Activated effector memory CD4-positive, alpha-beta T cell treated with Interleukin-2 at 50 U/mL for 16 hours (primary cell): Measurements from ENCODE around the gene S100A7A.
"Not testable (repeated sequence)": the region's sequence is repeated elsewhere in the genome, so short reads cannot be mapped to it uniquely, and the experiment has no call there.

Experiments
- DNase-seq: peaks from one replicate; pipeline ENCODE4 v3.0.0-alpha.2; 2020

S100A7A gene

DNA sequence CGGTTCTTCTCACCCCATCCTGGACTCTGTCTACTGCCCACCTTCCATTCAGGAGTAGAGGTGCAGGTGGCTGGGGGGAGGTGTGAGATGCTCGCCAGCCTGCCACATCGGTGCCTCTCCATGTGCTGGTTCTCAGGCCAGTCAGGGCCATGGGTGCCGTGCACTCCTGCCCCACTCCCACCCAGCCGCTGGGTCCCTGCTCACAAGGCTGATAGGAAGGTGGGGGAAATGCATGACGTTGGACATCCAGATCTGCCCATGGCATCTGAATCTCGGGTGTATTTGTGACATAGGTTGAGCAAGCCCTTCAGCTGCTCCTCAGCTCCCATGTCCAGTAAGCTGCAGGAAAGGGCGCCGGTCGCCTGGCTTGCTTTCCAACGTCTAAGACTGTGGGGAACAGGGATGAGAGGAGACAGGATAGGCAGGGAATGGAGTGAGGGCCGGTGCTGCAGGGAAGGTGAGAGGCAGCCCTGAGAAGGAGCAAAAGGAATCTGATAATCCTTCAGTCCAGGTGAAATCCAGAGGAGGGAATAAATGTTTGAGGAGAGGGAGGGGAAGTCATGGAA lies 11.8 kb downstream of the S100A7A start:
- no peak for DNase-seq

DNA sequence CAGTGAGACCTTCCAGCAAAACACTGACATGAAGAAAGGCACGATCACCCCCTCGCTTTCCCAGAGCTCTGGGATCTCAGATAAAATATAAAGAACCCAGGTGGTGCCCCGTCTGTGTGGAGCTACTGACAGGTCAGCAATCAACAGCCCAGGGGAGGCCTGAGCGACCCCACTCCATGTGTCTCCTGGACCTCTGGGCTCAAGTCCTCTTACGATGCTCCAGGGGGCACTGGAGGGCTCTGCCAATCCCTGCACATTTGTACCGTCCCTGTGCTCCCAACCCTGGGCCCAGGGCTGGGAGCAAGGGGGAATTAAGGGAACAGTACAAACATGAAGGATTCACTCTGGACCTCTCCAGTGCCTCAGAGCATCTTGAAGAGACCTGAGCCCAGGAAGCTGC lies 12.5 kb downstream of the S100A7A start:
- DNase-seq: no peak

DNA sequence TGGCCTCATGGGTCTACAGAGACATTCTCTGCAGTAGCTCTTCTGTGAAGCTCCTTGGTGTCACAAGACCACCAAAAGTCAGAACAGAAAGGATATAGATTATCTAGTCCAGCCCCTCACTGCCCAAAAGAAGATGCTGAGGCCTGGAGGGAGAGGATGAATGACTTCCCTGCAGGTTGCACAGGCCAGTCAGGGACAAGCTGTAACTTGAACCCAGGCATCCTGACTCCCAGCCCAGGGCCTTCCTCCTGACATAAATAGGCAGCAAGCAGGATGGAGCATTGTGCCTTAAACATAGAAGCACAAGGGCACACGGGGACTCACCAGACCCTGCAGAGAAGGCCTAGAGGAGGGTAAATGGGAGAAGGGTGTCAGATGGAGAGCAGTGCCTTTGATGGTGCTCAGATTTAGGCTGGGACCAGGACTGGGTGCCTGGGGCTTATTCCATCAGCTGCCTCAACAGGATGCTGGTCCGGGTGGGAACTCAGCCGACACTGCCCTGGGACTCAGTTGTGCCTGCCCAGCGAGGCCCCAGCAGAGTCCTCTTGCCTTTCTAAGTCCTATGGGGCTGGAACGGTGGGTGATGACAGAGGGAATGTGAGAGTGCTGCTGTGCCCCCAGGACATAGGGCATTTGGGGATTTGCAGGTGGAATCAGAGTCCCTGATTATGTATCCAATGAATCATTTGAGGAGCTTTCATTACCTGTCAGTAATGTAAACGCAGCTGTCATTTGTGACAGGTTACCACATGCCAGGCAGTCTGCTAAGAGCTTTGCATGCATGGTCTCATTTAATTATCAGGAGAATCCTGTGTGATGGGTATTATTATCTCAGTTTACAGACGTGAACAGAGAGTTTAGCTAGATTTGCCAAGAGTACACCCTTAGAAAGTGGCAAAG lies 13.2 kb downstream of the S100A7A start:
- no peak for DNase-seq

DNA sequence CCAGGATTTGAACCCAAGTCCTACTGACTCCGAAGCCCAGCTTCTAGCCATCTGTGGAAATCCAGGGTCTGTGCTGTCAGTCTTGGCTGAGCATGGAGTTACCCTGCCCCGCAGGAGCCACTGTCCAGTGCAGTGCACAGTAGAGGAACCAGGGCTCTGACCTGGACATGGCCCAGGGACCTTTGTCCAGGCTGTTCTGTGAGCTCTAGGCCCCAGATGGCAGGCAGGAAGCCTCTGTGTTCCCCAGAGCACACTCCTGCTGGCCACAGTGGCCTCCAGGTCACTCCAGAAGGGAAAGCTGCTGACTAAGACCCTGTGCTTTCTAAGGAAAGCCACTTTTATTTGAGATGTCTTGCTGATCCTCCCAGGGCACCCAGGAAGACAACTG lies 13.8 kb downstream of the S100A7A start:
- no peak for DNase-seq

DNA sequence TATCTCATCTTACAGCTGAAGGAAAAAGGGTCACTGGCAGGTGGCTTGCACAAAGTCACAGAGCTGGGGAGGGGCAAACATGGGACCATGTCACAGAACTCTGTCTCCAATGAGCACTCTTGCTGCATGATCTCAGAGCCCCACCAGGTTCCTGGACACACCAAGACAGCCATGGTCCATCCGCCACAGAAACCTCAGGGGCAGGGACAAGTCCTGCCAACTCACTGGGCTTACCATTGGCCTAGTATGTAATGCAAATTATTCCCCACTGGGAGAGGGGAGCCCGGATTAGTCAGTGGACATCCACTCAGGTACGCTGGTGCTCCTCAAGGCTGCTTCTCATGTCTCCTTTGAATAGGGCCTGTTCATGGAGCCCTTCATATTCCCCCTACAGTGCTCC lies 14.2 kb downstream of the S100A7A start:
- DNase-seq: no peak

DNA sequence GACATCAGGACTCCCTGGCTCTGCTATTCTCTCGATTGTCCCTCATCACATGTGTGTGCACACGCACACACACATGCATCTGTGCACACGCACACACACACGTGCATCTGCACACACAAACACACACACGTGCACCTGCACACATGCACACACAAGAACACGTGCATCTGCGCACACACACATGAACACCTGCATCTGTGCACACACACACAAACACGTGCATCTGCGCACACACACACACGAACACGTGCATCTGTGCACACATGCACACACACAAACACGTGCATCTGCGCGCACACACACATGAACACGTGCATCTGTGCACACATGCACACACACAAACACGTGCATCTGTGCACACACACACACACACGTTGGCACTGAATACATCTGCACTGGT lies 14.7 kb downstream of the S100A7A start:
- DNase-seq: no peak

DNA sequence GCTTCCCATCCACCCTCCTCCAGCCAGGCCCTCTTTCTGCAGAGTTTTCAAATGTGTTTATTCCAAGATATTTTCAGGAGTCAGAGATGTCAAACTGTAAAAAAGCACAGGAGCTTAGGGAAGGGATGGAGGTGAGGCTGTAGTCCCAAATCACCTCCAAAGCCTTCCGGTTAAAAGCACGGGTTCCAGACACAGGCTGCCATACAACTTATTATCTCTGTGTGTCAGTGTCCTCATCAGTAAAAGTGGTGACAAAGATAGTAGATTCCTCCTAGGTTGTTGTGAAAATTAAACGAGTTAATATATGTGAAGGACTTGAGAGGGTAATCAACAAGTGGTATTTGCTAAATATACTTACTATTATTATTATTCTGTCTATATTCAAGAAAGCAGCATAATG lies 15.1 kb downstream of the S100A7A start:
- DNase-seq: no peak

DNA sequence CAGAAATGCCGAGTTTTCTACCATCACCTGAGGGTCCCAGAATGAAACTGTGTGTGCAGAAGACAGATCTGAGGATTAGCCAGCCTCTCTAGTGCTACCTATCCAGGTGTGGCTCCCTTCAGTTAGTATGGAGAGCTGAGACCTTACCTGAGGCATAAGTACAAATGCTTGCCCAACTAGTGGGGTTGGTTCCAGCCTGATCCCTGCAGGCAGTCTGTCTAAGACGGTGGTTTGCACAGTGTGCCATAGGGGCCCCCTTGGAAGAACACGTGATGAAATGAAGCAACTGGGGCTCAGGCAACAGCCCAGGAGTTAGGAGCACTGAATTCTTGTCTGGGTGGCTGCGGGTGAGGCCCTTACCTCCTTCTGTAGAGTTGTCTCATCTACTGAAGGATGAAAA lies 15.6 kb downstream of the S100A7A start:
- no peak for DNase-seq

DNA sequence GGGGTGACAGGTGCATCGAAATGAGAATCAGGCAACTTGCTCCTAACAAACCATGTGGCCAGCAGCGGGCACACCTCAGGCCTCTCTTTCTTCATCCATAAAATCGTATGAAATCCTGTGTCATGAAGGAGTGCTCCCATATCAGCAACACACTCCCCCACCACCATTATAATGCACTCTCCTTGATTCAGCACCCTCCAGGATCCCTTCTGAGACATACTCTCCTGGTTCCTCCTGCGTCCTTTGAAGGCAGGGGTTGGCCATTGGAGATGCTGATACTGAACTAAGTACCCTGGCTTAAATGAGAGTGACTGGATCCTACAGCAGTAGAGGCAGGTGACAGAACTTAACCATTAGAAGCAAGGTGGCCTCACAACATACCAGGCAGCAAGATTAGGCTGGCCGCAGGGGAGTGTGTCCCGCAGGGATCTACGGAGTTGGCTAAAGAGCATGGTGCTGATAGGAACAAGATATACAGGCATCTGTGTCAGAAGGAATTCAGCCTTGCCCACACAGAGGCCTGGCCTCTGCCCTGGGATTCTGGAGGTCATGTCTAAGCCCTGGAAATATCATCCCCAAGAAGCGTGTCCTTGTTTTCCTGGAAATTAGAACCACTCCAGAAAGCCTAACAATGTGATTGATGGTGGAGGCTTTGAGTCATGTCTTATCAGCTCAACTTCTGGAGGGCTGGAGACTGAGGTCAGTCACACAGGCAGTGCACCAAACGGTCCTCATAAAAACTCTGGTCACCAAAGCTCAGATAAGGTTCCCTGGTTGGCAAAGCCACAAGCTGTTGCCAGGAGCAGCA lies 16.8 kb downstream of the S100A7A start:
- no peak for DNase-seq

DNA sequence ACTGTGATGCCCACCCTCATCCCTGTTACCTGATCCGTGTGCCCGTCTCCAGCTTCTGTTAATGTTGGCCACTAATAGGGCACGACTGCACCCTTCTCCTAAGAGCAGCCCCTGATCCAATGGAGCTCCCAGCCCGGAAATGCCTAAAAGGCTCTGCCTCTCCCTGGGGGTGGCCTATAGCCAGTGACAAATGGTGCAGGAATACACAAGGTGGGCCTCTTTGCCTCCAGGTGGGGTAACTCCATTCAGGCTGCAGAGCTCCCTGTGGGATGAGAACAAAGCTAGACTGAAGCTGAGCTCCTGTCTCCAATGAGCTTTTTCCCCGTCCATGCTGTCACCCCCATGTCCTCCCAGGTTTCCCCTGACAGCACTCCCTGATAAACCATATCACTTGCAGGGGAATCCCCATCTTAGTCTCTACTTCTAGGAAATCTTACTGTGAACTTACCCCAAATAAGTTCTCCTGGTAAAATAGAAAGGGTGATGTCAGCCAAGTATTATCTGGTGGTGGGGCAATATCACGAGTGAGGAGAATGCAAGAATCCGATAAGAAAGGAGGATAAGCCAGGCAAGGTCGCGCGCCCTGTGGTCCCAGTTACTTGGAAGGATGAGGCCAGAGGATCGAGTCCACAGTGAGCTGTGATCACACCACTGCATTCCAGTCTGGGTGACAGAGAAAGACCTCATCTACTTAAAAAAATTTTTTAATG lies 18.6 kb downstream of the S100A7A start:
- no peak for DNase-seq

DNA sequence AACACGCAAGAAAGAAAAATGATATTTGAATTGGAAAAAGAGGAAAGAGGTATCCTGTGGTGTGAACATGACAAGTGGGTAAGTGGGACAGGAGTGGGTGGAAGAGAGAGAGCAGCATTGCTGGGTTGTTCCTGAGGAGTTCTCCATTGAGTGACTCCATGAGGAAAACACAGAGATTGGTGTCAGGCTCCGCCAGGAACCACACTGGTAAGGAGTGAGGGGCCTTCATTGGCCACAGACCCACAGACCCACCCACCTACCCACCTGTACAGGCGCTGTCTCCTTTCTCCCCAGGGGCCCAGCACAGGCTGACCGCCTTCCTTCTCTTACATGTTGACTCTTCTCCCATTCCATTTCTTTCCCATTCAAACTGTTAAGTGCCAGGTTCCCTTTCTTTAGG lies 20.9 kb downstream of the S100A7A start:
- no peak for DNase-seq

DNA sequence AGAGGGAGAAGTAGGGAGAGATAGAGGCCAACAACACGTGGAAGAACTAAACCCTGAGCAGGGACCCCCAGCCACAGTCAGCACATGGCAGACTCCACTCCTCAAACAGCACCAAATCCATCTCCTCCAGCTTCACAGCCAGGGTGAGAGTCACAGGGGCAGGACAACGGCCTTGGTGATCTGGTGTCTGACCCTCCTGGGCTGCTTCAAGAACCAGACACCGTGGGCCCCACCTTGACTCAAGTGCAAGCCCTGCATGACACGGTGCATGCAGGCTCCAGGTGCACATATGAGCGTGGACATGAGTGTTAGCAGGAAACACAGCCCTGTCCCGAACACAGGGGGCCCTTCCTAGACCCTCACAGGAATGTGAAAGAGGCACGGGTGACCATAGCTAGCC lies 22.3 kb downstream of the S100A7A start:
- no peak for DNase-seq

DNA sequence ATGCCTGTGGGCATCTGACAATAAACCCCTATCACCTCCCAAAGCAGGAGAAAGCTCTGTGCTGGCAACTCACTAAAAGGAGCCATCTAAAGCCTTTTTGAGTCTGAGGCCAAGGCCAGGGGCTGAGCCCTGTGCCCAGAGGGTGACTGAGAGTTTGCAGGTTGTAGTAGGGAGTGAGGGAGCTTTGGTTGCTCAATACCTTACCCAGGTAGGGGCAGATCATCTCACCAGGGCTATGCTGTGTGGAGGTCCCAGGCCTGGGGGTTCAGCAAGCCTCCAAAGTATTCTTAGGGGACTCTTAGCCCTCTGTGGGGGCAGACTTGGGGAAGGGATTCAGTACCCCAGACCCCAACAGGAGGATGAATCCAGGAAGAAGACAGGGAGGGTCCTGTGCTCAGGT lies 23.0 kb downstream of the S100A7A start:
- no peak for DNase-seq

DNA sequence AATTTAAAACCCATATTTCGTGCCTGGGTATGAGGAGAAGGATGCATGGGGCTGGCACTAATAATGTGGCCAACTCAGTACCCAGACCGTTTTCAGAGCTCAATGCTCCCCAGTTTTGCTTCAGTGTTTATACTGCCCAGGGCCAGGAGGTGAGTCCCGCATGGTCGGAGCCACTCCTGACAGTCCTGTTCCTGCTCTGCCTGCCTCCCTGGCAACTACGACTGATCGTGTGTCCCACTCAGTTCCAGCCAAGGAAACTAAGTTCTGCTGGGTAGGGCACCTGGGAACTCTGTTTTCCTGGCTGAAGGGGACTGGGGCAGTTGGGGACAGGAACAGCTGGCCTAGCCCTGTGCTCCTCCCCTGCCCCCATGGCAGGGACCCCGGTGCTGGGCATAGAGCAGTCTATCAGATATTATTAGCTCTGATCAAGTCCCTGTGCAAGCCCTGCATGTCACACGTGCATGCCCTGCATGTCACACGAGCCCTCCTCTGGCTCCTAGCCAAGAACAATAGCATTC lies 25.0 kb downstream of the S100A7A start:
- DNase-seq: no peak

DNA sequence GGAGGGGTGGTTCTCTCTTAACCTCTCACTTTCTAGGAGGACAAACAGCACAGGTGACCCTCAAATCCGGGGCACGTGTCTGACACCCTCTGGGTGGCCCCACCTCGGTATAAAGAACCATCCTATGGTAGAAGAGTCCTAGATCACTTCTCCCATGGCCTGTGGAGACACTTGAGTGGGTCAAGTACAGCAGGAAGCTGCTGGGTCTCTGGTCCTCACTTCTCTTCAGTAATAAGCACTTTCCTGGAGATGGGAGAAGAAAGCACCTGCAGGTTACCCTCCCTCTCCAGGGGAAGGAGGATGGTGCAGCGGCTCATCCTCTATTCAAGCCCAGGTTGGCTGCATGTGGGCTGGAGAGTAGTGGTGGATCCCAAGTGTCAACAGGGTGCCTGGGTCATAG lies 27.2 kb downstream of the S100A7A start:
- DNase-seq: no peak

DNA sequence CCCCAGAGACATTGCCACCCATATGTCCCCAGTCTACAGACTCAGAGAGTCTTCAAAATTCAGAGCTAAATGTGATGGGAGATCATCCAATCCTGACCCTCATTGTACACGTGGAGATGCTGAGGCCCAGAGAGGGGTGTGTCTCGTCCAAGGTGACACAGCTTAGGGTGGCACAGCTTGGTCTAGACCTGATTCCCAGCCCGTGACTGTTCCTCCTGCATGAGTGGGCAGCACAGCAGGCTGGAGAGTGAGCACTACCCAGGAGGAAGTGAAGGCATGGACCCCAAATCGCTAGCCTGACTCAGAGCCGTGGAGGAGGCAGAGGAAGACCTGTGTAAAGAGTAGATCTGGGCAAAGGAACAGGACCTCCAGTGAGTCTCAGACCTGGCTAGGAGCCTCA lies 27.8 kb downstream of the S100A7A start:
- DNase-seq: no peak

DNA sequence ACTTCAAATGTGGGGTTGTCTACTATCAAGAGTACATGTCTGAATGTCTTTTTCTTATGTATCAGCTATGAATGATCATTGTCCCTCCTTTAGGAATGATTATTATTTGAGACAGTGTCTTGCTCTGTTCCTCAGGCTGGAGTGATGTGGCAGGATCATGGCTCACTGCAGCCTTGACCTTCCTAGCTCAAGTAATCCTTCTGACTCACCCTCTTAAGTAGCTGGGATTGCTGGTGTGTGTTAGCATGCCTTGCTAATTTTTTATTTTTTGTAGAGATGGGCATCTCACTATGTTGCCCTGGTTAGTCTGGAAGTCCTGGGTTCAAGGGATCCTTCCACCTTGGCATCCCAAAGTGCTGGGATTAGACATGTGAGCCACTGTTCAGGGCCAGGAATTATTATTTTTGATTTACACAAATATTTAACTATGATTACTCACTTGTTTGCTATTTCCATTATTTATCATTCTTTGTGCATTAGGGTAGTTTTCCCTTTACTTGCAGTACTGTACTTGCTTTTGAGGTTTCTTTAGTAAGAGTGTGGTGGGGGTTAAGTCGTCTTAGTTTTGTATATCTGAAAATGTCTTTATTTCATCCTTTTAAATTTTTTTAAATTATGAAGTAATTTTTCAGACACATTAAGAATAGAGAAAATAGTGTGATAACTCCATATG lies 31.3 kb downstream of the S100A7A start:
- DNase-seq: no peak

DNA sequence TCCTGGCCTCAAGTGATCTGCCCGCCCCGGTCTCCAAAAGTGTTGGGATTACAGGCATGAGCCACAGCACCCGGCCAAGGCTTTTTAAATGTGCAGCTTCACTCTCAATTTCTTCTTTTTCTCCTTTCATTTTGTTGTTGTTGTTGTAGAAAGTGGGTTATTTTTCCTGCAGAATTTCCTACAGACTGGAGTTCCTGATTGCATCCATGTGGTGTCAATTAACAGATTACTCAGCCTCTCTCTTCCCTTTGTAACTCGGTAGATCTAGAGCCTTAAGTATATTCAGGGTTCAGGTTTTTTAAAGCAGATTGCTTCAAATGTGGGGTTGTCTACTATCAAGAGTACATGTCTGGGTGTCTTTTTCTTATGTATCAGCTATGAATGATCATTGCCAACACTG lies 32.5 kb downstream of the S100A7A start:
- not testable (repeated sequence) for DNase-seq

DNA sequence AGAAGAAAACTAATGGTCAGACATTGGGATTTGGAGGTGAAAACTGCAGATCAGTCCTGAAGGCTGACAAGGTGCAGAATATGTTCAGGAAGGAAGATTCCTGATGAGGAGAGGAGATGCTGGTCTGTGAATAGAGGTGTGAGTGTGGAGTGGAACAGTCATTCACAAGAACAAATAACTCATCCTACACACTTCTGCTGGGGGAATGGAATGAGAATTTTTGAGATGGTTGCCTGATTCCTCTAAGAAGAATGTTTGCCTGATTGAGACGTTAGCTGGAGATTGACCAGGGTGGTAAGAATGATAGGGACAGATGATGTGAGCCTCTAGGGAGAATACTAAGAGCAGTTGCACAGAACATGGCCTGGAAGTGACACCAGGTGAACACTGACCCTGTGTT lies 40.1 kb downstream of the S100A7A start:
- DNase-seq: no peak

DNA sequence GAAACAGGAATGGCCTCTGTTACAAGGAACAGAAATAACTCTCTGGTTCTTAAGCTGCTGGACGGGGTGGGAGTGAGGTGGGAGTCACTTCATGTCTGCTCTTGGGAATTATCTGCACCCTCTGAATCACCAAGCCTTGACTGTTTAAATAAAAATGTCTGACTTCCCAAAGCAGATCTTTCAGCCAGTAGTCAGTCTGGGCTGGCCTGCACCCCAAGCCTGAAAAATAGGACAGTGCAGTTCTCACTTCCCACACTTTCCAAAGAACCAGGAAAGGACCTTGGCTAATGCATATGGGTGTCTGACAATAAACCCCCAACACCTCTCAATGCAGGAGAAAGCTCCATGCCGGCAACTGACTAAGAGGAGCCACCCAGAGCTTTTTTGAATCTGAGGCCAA lies 43.3 kb downstream of the S100A7A start:
- DNase-seq: no peak

DNA sequence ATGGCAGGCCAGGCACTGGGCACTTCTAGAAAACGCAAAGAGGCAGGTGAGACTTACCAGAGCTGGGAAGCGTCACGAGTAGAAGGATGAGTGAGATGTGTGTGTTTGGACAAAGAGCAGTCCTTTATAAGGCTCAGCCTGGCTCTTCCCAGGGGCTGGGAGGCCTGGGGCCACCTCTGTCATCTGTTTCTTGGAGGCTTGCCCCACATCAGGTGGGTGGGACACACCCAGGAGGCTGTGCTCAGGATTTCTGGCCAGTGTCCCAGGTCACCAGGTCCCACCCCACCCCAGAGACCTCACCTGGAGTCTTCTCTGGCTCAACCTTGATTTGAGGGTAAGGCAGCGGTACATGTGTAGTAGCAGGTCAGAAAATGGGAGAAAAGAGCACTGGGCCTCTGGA lies 44.2 kb downstream of the S100A7A start, which contains the start of gene S100A7:
S100A7 (minus strand) TSS at position 101 of the 400 bp plus-strand sequence. CDS start 1,638 bp downstream, outside the sequence.
- no peak for DNase-seq

DNA sequence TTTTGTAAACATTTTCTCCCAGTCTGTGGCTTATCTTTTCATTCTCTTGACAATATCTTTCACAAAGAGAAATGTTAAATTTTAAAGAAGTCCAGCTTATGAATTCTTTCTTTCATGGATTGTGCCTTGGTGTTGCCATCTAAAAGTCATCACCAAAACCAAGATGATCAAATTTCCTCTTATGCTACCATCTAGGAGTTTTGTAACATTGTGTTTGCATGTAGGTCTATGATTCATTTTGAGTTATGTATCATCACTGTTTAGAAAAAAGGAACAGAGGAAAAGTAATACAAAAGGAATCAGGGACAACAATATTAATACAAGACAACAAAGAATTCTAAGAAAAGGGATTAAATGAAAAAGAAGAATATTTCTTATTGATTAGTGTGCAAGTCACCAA lies 46.4 kb downstream of the S100A7A start:
- not testable (repeated sequence) for DNase-seq
